Activated CD4-positive, CD25-positive, alpha-beta regulatory T cell treated with anti-CD3 and anti-CD28 coated beads, Interleukin-2, amount 50 U/mL, for 72 hours (primary cell): ENCODE measurements around the gene SET.

Experiments
- DNase-seq: peaks from one replicate; pipeline ENCODE4 v3.0.0; 2021

Gene SET

GRCh38 chr9:128732576-128732975 is 43.6 kb downstream of the SET start:
- DNase-seq, result no peak

- no peak for DNase-seq
Measured at GRCh38 chr9:128733256-128733655, 44.2 kb downstream of the SET start.

- DNase-seq, result no peak
Measured at GRCh38 chr9:128735373-128735772, 46.4 kb downstream of the SET start.

- no peak for DNase-seq
Measured at GRCh38 chr9:128742401-128742800, 53.4 kb downstream of the SET start.

GRCh38 chr9:128743421-128743820 is 54.4 kb downstream of the SET start:
- DNase-seq, result no peak
